DND-41 (cell line): ENCODE results near the gene CD58.

Experiments
- EZH2 ChIP-seq: IDR thresholded peaks from 3 replicates; pipeline ENCODE4 v1.6.1; 2012; ENCODE audit warnings: borderline replicate concordance, low read depth, mild to moderate bottlenecking, moderate library complexity, low read length, inconsistent platforms; ENCODE audit not compliant: severe bottlenecking
- TF ChIP-seq, protein P1 (sequence below): IDR thresholded peaks from 2 replicates; pipeline ENCODE4 v1.5.1; 2012; ENCODE audit warnings: borderline replicate concordance, low read length, moderate library complexity, mild to moderate bottlenecking; ENCODE audit not compliant: poor library complexity, severe bottlenecking; ENCODE audit errors: extremely low read depth

DNA sequence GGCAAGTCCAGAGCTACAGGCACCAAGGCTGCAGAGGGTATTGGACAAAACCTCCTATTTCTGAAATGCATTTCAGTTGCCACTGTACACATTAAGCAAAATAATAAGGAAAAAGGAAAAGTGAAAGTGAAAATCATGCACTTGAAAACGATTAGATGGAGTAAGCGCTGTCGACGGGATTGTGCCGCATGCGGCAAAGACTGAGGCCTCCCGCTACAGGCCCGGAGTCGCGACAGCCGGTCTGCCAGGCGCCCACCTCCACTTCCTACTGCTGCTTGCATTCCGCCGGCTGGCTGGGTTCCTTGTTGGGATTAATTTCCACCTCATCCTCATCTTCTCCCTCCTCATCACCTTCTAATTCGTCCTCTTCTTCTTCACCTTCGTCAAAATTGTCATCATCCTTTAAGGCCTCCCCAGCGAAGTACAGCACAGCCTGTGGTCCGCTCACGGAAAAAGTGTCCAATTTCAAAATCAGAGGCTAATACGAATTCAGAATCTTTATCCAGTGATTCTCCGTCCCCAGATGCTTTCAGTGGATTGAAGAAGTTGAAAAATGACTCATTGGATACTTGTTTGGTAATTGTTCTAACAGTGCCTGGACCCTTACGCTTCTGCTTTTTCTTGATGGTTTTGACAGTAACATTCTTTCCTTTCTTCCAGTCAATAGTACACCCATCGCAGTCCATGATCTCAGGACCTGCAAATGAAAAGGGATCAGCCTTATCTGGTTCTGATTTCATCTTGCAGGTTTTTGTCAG is 38.0 kb downstream of the CD58 start:
- TF ChIP-seq, protein P1, sequence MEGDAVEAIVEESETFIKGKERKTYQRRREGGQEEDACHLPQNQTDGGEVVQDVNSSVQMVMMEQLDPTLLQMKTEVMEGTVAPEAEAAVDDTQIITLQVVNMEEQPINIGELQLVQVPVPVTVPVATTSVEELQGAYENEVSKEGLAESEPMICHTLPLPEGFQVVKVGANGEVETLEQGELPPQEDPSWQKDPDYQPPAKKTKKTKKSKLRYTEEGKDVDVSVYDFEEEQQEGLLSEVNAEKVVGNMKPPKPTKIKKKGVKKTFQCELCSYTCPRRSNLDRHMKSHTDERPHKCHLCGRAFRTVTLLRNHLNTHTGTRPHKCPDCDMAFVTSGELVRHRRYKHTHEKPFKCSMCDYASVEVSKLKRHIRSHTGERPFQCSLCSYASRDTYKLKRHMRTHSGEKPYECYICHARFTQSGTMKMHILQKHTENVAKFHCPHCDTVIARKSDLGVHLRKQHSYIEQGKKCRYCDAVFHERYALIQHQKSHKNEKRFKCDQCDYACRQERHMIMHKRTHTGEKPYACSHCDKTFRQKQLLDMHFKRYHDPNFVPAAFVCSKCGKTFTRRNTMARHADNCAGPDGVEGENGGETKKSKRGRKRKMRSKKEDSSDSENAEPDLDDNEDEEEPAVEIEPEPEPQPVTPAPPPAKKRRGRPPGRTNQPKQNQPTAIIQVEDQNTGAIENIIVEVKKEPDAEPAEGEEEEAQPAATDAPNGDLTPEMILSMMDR: no peak
- no peak for TF ChIP-seq EZH2
